Renal pelvis (tissue), 3 donors: ENCODE measurements around the gene RIPPLY1. TPM values are rescaled to one million over a fixed set of nuclear protein-coding genes. Genes with fewer than 3 reads are reported as not detected.

Experiments
- polyA plus RNA-seq, 3 donors: library from polyadenylated mRNA; unstranded; fragments of 120-200 nt; gene quantifications; one replicate each; pipeline ENCODE4 v1.2.1, GENCODE V29; 2013; ENCODE audit not compliant: insufficient read length in 3 of 3

The RIPPLY1 gene
- polyA plus RNA-seq, 3 donors, result 2.6 to 4.0 (median 2.8) TPM

Other genes starting within 250 kb of the RIPPLY1 start
- 10 to 100 TPM; 10.8 to 12.7 (median 12.0) TPM for gene RNF128, start 176.6 kb downstream of the RIPPLY1 start, polyA plus RNA-seq
- 1 to 10 TPM; 3.9 to 5.9 (median 4.7) TPM for gene TBC1D8B, start 100.7 kb downstream of the RIPPLY1 start, polyA plus RNA-seq
- gene CLDN2, start 17.1 kb upstream of the RIPPLY1 start, polyA plus RNA-seq, result 10 to 100 TPM; 66.9 to 81.2 (median 71.6) TPM
- gene MORC4, start 96.9 kb upstream of the RIPPLY1 start, polyA plus RNA-seq, result 10 to 100 TPM; 18.3 to 20.8 (median 19.7) TPM
- gene RBM41, start 215.5 kb upstream of the RIPPLY1 start, polyA plus RNA-seq, result 10 to 100 TPM; 18.8 to 34.6 (median 31.1) TPM